Endothelial cell of umbilical vein (primary cell): ENCODE measurements around the gene KIAA1958. TPM values are rescaled to one million over a fixed set of nuclear protein-coding genes. Genes with fewer than 3 reads are reported as not detected.

Experiments
- BruUV-seq: library from RNA; stranded (reverse); fragments of 400-500 nt; replicated peaks from 2 replicates; lab custom pipeline; 2021; lab: Mats Ljungman, UMichigan
- CTCF ChIA-PET: fragments of 300-600, 350-600 bp; sonication (Branson Sonifier 250); formaldehyde crosslinking; loops from one replicate; lab custom pipeline; 2021; ENCODE audit warnings: antibody characterized with exemption, inconsistent platforms; lab: Charles Lee
- POLR2A ChIA-PET: fragments of 300-600, 350-600 bp; sonication (Branson Sonifier 250); formaldehyde crosslinking; loops from one replicate; lab custom pipeline; 2021; ENCODE audit warnings: antibody characterized with exemption, inconsistent platforms; lab: Charles Lee
- DNase-seq: peaks from one replicate; pipeline ENCODE4 v3.0.0-alpha.2; 2011; ENCODE audit warnings: low read depth, low spot score
- FAIRE-seq: peaks from 2 replicates; lab custom pipeline; 2011; peaks lifted over from hg19 to GRCh38; lab: Jason Lieb, UNC
- H2AFZ ChIP-seq: 2 replicates; pipeline ENCODE4 v1.6.0; 2012; ENCODE audit warnings: low read depth, low read length, control low read depth, inconsistent platforms
- H3K27ac ChIP-seq: 2 replicates; pipeline ENCODE4 v1.5.1; 2011; ENCODE audit warnings: low read depth, mild to moderate bottlenecking, control low read depth, low read length, moderate library complexity; ENCODE audit not compliant: insufficient read depth
- H3K27me3 ChIP-seq, 2 experiments: 2 replicates each; pipeline versions ENCODE4 v1.6.0 to v1.6.1; 2011; ENCODE audit warnings: low read length in 2 of 2, mixed read lengths in 1 of 2; ENCODE audit not compliant: control insufficient read depth in 2 of 2, insufficient read depth in 2 of 2
- H3K36me3 ChIP-seq, 2 experiments: 2 replicates in 1 of 2; 3 replicates in 1 of 2; pipeline ENCODE4 v1.5.1; 2011; ENCODE audit warnings: low read length in 2 of 2, mild to moderate bottlenecking in 1 of 2, moderate library complexity in 1 of 2; ENCODE audit not compliant: control insufficient read depth in 2 of 2, insufficient read depth in 2 of 2; ENCODE audit errors: extremely low read depth in 1 of 2
- H3K4me1 ChIP-seq: 3 replicates; pipeline ENCODE4 v1.5.1; 2011; ENCODE audit warnings: mild to moderate bottlenecking, low read length; ENCODE audit not compliant: control insufficient read depth, insufficient read depth; ENCODE audit errors: extremely low read depth
- H3K4me2 ChIP-seq: 2 replicates; pipeline ENCODE4 v1.6.1; 2011; ENCODE audit warnings: low read length, control low read depth, mixed read lengths; ENCODE audit not compliant: insufficient read depth
- H3K4me3 ChIP-seq, 3 experiments: fragments of 200-600 bp in 1 of 3; sonication (generic), shearing (Covaris generic) in 1 of 3; replicated peaks in 1 of 3; 2 replicates each; pipeline ENCODE4 v1.5.1; 2011 to 2016; ENCODE audit warnings: control low read depth in 3 of 3, low read length in 3 of 3, mild to moderate bottlenecking in 2 of 3, inconsistent platforms in 1 of 3, low read depth in 1 of 3, moderate library complexity in 1 of 3; ENCODE audit not compliant: insufficient read depth in 1 of 3
- H3K79me2 ChIP-seq: 2 replicates; pipeline ENCODE4 v1.6.0; 2012; ENCODE audit warnings: low read length, inconsistent platforms; ENCODE audit not compliant: control insufficient read depth, insufficient read depth
- H3K9ac ChIP-seq: replicated peaks from 2 replicates; pipeline ENCODE3; 2011; ENCODE audit warnings: low read length, control low read depth; ENCODE audit not compliant: insufficient read depth; ENCODE audit errors: extremely low read depth
- H3K9me1 ChIP-seq: replicated peaks from 3 replicates; pipeline ENCODE4 v1.6.0; 2011; ENCODE audit warnings: mild to moderate bottlenecking, low read length; ENCODE audit not compliant: control insufficient read depth, insufficient read depth; ENCODE audit errors: extremely low read depth
- H3K9me3 ChIP-seq: replicated peaks from 2 replicates; pipeline ENCODE4 v1.5.1; 2012; ENCODE audit warnings: low read length, inconsistent platforms; ENCODE audit not compliant: control insufficient read depth, insufficient read depth
- H4K20me1 ChIP-seq: replicated peaks from 2 replicates; pipeline ENCODE3; 2011; ENCODE audit warnings: mild to moderate bottlenecking, low read length; ENCODE audit not compliant: control insufficient read depth, insufficient read depth; ENCODE audit errors: extremely low read depth
- CTCF ChIP-seq, 2 donors: IDR thresholded peaks; 1 replicate in 1 of 2; 2 replicates in 1 of 2; pipeline ENCODE4 v1.5.1; 2011; ENCODE audit warnings: low read length in 2 of 2, mild to moderate bottlenecking in 2 of 2, moderate library complexity in 2 of 2, control low read depth in 1 of 2, inconsistent platforms in 1 of 2, low read depth in 1 of 2; ENCODE audit not compliant: insufficient read depth in 1 of 2; ENCODE audit errors: extremely low read depth in 1 of 2
- EZH2 ChIP-seq: IDR thresholded peaks from 2 replicates; pipeline ENCODE4 v1.6.1; 2012; ENCODE audit warnings: borderline replicate concordance, low read depth, mild to moderate bottlenecking, moderate library complexity, low read length, inconsistent platforms; ENCODE audit not compliant: severe bottlenecking
- FOS ChIP-seq: IDR thresholded peaks from 2 replicates; pipeline ENCODE4 v1.6.1; 2011; ENCODE audit warnings: mild to moderate bottlenecking, low read length, moderate library complexity, borderline replicate concordance; ENCODE audit not compliant: insufficient read depth
- GATA2 ChIP-seq: IDR thresholded peaks from 2 replicates; pipeline ENCODE4 v1.7.0; 2011; ENCODE audit warnings: low read depth, mild to moderate bottlenecking, moderate library complexity, mixed read lengths, low read length; ENCODE audit not compliant: insufficient read length, insufficient read depth
- JUN ChIP-seq: IDR thresholded peaks from 2 replicates; pipeline ENCODE4 v1.6.1; 2011; ENCODE audit warnings: borderline replicate concordance, low read depth; ENCODE audit not compliant: insufficient read length, insufficient read depth
- MYC ChIP-seq: IDR thresholded peaks from one replicate; pipeline ENCODE4 v1.6.1; 2011; ENCODE audit warnings: mild to moderate bottlenecking, low read depth, low read length
- POLR2A ChIP-seq: IDR thresholded peaks from 2 replicates; pipeline ENCODE4 v1.6.1; 2012; ENCODE audit warnings: low read depth, mild to moderate bottlenecking, control low read depth, low read length
- POLR2AphosphoS5 ChIP-seq: IDR thresholded peaks from 2 replicates; pipeline ENCODE4 v1.6.1; 2012; ENCODE audit warnings: low read depth, mild to moderate bottlenecking, control low read depth, low read length, moderate library complexity; ENCODE audit not compliant: insufficient read depth
- dilution Hi-C: fragments of 300-500 bp; cut with MboI; formaldehyde crosslinking; loops from one replicate; pipeline ENCODE4 v1.15.0; 2019; ENCODE audit warnings: low sequenced_read_pairs; ENCODE audit not compliant: extremely low pct_ligation_motif_present
- intact Hi-C: fragments of 100-400 bp; cut with micrococcal nuclease; formaldehyde crosslinking; loops from one replicate; pipeline ENCODE4 v1.10.0; 2022
- polyA plus RNA-seq, 4 experiments: library from polyadenylated mRNA; depleted of rRNA in 3 of 4; stranded (reverse) in 3 of 4; unstranded in 1 of 4; fragments of >200 nt; gene quantifications; 2 replicates each; pipeline versions ENCODE4 v1.2.1 to v1.2.3, GENCODE V29; 2011 to 2012; ENCODE audit warnings: missing spikeins in 1 of 4
- total RNA-seq: library from RNA; stranded (reverse); gene quantifications from 2 replicates; pipeline ENCODE4 v1.2.3, GENCODE V29; 2021
- TF ChIP-seq, protein P1 (sequence below): IDR thresholded peaks from 2 replicates; pipeline ENCODE4 v1.6.1; 2011; ENCODE audit not compliant: insufficient read depth, insufficient read length

KIAA1958 gene
- total and polyA plus RNA-seq, 2 donors (not counting 3 experiments of a cell fraction or from before 2014, with no cell fraction given), result 1.7 to 5.0 TPM

GRCh38 chr9:112554516-112554915, 67.9 kb downstream of the KIAA1958 start:
- DNase-seq (no peak), FAIRE-seq (no peak)
- Histone ChIP-seq H3K4me1 (no peaks in the 10 kb centered on the region), H3K36me3 (no peaks in the 10 kb centered on the region), H3K4me3 (no peak overlapping the region), H3K9ac (no peak overlapping the region), H3K27me3 (no peaks in the 10 kb centered on the region), H3K9me3 (no peaks in the 10 kb centered on the region), H3K4me2 (no peak overlapping the region), H3K79me2 (no peaks in the 10 kb centered on the region), H3K9me1 (no peaks in the 10 kb centered on the region), H2AFZ (no peak overlapping the region), H3K27ac (no peak overlapping the region), H4K20me1 (no peaks in the 10 kb centered on the region)
- no peak for TF ChIP-seq FOS
- TF ChIP-seq MYC, result no peak
- no peak for TF ChIP-seq EZH2
- no peak for TF ChIP-seq POLR2AphosphoS5
- TF ChIP-seq JUN, result no peak
- TF ChIP-seq POLR2A, result no peak
- TF ChIP-seq, protein P1, sequence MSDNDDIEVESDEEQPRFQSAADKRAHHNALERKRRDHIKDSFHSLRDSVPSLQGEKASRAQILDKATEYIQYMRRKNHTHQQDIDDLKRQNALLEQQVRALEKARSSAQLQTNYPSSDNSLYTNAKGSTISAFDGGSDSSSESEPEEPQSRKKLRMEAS, result no peak
- TF ChIP-seq CTCF (IDR thresholded peaks at IDR 0.05; ENCODE audit: extremely low read depth in 1 of 2, insufficient read depth in 1 of 2, low read depth in 1 of 2, low read length in 2 of 2), result no peak
- no peak for TF ChIP-seq GATA2
- BruUV-seq, result no TSS peak
- intact Hi-C loops, result no loop called here
- POLR2A ChIA-PET, result no interaction called here
- dilution Hi-C loops, result no loop called here
- CTCF ChIA-PET, result interaction anchor here (1.4 kb wide), 1 partner anchor 63 kb away, joined by 3 read pairs; no protein-coding TSS in a partner anchor
